Measurements from ENCODE around the gene PDCL2.
A peak's percentile ranks its signal among the peaks of the same experiment; 100 is the strongest.
"Not testable (repeated sequence)": the region's sequence is repeated elsewhere in the genome, so short reads cannot be mapped to it uniquely, and the experiment has no call there.

PDCL2 gene

GRCh38 chr4:55582773-55583172 is 9.3 kb downstream of the PDCL2 start:
- DNase-seq: not testable (repeated sequence)

DNA sequence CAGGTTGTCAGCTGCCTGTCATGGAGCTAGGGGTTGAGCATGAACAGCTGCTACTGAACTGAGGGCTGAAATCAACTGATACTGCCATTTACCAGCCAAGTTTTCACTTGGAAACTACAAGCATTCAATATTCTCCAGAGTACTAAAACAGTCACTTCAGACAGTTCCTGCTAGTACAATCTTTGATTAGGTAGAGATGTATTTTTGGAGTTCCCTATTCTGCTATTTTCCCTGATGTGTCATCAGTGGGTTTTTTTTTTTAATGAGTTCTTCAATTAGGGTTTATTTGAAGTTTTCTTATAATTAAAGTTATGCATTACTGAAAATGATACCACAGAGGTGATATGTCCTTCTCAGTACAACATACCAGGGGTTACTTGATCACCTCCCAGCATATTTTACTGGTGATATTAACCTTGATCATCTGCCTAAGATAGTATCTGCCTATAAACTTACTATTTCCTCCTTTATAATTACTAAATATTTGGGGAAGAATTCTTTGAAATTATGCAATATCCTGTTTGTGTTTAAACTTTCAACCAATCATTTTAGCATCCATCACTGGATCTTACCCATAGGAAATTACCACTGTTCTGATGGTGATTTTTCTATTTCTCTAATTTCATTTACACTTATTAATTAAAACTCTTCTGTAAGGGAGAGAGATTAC is 13.6 kb downstream of the PDCL2 start:
- no peak for DNase-seq

DNA sequence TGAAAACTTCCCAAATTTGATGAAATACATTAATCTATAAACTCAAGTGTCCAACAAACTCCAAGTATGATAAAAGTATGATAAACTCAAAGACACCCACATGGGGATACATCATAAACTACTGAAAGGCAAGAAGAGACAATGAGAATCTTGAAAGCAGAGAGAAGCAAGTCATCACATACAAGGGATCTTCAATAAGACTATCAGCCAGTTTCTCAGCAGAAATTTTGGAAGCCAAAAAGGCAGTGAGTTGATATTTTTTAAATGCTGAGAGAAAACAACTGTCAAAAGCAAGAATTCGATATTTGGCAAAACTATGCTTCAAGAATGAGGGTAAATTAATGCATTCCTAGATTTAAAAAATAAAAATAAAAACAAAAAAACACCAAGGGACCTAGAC is 16.5 kb downstream of the PDCL2 start:
- no peak for DNase-seq

GRCh38 chr4:55574252-55574651 is 17.8 kb downstream of the PDCL2 start:
- DNase-seq: no peak

DNA sequence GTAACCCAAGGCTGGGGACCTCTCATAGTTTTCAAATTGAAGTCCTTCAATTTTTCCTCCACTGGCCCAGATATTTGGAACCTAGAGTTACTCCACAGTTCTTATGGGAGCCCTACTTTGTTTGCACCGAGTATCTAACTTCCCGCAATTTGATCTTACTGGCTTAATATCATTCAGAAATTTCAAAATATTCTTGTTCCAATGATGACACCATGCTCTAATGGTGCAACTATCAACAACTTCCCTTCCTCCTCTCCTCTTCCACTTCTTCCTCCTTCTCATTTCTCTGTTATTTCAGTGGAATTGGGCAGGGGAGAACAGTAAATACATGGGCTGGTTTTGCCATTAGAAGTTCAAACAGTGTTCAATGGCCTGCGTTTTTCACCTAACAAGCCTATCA is 20.2 kb downstream of the PDCL2 start:
- no peak for DNase-seq

DNA sequence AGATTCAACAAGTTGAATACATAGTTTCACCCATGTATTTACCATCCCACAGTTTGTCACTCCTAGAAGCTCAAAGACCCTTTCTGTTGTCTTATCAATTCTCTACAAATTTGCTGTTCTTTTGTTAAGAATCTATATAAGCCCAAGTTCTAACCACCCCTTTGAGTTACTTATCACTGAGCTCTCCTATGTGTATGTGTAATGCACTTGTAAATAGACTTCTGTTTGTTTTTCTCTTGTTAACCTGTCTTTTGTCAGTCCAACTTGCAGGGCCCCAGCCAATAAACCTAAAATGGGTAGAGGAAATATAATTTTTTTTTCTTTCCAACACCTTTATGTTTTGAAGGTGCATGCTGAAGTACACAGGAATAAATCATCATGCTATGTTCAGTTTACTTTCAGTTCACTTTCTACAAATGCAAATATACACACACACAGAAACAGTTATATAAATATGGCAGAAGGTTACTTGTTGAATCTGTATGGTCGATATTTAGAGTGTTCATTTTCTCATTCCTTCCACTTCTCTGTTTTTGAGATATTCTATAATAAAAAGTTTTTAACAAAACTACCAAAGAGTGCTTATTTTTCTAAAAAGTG is 23.0 kb downstream of the PDCL2 start:
- DNase-seq: no peak

- no peak for DNase-seq
These were observed 30.2 kb downstream of the PDCL2 start for GRCh38 chr4:55561889-55562288.

DNA sequence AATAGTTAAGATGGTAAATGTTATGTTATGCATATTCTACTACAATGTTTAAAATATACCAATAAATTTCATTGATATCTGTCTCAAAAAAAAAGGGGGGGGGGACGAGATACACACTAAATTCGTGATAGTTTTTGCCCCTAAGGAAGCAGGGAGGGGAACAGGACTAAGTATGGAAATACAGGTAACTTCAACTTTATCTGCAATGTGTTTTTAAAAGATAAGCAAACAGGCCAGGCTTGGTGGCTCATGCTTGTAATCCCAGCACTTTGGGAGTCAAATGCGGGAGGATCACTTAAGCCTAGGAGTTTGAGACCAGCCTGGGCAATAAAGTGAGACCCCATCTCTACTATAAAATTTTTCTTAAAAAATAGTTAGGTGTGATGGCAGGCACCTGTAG is 31.9 kb downstream of the PDCL2 start:
- no peak for DNase-seq

DNA sequence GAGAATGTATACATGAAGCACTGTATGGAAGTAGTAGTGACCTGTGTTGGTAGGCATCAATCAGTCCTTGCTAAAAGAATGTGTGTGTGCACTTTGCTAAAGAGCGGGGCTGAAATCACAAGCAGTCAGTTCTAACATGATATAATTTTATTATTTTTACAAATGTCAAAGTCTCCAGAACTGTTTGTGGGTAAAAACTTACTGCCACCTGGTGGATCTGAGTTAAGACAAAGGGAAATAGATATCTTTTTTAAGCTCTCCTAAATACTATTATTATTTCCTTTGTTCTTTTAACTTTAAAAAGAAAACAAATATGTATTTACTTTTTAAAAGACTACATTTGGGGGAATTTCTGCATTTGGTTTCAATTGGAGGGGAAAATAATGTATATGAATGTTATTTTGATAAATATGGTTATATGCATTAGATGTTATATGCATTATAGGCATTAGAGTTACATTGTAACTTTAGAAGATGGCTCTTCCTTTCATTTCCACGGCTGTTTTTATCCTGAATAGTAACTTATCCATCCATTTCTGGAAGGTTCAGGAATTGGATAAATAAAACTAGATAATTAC is 37.5 kb downstream of the PDCL2 start:
- DNase-seq: no peak

DNA sequence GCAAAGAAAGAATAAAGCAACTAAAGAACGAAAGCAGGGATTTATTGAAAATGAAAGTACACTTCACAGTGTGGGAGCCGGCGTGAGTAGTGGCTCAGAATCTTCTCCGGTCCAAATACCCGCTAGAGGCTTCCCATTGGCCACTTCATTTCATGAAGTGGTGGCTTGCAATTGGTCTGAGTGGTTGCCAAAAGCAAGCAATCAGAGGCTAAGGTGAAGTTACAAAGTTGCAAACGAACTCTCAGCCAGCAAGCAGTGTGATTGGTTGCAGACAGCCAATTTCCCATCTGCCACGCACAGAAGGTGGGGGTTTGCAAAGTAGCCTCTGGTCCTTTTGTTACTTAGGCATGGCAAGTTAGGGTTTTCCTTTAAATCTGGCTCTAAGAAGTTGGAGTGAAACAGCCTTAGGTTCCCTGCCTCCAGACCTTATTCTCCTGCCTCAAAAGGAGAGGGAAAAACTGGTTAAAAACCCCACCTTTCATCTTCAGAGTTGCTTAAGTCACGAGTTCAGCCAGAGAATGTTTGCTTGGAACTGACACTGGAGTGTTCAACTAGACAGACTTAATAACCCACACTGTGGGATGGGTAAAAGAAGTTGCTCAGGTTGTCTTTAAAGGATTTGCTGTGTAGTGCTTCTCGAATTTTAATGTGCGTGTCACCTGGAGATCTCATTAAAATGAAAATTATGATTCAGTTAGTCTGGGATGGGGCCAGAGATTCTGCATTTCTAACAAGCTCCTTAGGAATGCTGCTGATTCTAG is 38.4 kb downstream of the PDCL2 start:
- no peak for DNase-seq

- not testable (repeated sequence) for DNase-seq
These were observed 40.1 kb downstream of the PDCL2 start for GRCh38 chr4:55551964-55552363.

DNA sequence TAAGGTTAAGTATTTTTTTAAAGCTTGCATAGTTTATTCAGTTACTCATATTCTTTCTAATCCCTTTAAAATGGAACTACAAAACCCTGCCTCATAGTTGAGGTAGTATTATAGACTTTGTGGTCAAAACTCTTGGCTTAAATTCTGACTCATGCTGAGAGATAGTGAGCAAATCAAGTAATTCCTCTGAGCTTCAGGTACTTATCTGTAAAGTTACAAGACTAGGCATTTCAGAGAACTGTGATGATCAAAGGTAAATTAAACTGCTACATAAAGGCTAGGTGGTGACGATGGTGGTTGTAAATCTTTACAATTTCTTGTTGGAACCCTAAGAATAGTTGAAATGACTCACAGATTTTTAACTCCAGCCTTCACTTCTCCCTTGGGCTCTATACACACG is 42.2 kb downstream of the PDCL2 start:
- no peak for DNase-seq

GRCh38 chr4:55547918-55548317 is 44.1 kb downstream of the PDCL2 start:
- no peak for DNase-seq

DNA sequence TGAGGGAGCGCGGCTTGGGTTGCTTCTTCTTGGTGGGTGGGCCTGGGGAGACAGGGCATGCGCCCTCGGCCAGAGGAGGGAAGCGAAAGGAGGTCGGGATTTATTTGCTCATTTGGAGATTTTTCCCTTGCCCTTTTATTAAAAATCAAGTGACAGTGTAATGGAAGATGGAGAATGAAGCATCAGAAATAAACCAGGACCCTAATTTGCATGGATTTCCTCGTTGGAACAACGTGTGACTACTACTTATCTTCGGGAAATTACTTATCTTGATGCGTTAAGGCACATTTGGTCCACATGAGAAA is 44.6 kb downstream of the PDCL2 start:
- peak; percentile 50 for DNase-seq

DNA sequence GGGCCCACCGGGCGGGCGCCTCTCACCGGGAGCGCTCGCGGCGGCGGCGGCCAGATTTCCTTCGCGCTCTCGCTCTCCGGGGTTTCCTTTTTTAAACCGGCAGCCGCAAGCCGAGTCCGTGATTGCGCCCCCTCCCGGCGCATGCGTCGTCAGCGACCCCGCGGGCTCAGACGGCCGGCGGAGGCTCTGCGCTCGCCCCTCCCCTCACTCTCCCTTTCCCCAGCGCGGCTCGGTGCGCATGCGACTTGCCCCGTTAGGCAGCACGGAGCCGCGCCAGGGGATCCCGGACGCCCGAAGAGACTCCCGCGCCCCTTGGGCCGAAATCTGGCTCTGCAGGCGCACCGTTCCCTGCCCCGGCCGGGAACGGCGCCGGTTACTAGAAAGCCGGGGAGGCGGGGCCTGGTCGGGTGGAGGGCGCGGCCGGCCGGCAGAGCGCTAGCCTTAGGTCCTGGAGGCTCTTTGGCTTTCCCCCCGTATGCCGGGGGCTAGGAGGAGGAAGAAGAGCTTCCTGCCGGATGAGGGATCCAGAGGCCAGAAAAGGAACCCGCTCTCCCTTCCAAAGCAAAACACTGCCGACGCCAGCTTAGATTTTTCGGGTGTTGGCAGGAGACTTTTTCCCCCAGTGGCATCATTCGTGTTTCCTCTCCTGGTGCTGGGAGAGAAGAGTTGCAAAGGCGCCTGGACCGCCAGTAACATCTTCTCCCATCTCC is 45.1 kb downstream of the PDCL2 start, which contains the start of gene CLOCK:
CLOCK (minus strand) TSS at position 154 of the 710 bp plus-strand sequence. CDS start 64,124 bp downstream, outside the sequence.
- peak; percentile 87 for DNase-seq

DNA sequence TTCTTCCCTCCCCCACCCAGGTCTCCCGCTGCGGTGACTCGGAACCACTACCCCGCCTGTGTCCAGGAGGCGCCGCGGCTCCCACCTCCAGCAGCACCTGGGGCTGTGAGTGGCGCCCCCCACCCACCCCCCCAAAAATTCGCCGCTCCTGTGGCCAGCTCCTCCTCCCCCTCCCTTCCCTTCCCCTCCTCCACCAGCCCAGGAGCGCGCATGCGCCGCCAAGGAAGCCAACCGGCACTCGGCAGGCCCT is 45.6 kb downstream of the PDCL2 start:
- DNase-seq: peak; percentile 71

GRCh38 chr4:55545641-55546505 is 46.2 kb downstream of the PDCL2 start:
- peak; percentile 57 for DNase-seq

DNA sequence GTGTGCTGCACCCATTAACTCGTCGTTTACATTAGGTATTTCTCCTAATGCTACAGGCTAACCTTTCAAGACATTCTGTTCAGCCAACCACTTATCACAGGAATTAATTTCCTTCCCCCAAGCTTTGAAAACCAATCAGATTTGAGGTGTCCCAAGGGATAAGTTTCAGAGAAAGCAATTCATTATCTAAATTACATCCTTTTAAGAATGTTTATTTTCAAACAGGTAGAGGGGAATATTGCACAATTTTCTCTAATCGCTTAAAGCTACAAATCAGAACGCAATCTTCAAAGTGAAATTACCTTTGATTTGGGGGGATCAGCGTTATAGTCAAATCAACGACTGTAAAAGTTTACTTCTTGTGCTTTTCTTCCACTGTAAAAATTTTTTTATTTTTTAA is 46.9 kb downstream of the PDCL2 start:
- DNase-seq: no peak

DNA sequence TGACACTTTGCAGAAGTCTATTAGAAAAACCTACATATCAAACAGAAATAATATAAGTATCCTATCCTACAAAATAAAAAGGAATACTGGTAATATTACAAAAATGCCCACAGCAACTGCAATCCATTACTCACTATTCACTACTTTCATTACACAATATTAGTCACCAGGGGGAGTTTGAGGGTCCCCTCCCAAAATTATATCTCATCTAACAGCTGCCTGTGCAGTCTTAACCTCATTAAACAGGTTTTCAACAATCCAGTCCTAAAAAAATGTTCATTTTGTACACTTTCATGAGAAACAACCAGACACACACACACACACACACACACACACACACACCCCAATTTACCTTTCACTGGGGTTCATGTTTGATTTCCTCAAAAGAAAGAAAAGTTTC is 48.2 kb downstream of the PDCL2 start:
- no peak for DNase-seq

DNA sequence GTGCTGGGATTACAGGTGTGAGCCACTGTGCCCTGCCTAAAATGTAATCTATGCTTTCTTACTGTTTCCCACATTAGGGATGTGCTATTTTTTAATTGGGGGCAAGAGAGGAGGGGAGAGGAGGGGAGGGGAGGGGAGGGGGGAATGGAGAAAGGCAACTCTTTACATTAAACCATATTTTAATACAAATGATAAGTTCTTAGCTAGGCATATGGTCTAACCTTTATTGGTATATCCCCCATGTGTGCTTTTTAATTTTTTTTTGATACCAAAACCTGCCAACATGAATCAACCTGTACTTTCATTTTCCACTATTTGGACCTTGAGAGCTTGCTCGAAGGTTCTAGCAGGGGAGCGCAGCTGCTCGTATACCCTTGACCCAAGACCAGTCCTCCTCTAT is 51.8 kb downstream of the PDCL2 start:
- DNase-seq: no peak

DNA sequence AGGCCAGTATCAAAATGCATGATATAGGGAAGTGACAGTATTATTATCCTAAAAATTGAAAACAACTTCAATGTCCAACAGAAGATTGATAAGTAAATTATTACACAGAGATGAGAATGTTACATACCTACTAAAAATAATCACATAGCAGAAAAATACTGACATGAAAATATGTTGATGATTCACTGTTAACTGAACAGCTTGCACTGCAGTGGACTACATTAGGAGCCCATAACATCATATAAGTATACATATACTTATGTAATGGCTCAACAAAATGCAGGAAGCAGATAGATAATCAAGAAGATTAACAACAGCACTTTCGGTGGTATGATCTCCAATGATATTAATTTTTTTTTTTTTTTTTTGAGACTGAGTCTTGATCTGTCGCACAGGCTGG is 52.4 kb downstream of the PDCL2 start:
- no peak for DNase-seq

GRCh38 chr4:55538531-55538930 is 53.5 kb downstream of the PDCL2 start:
- no peak for DNase-seq

- DNase-seq: no peak
These were observed 57.7 kb downstream of the PDCL2 start for GRCh38 chr4:55534306-55534705.

Measured in NCI-H510A (cell line).